GM12878 (cell line): ENCODE results near the gene ZBTB38. TPM values are rescaled to one million over a fixed set of nuclear protein-coding genes. Genes with fewer than 3 reads are reported as not detected.

Experiments used
- ATAC-seq: fragments of 200-7000 bp; cut with Tn5 transposase; 3 replicates; pipeline ENCODE4 v1.9.1; 2020; ENCODE audit warnings: mild to moderate bottlenecking, moderate library complexity
- BruUV-seq: library from RNA; stranded (reverse); fragments of 400-500 nt; replicated peaks from 2 replicates; lab custom pipeline; 2021; lab: Mats Ljungman, UMichigan
- CTCF ChIA-PET: fragments of 300-600 bp; sonication (Branson Sonifier 250); formaldehyde crosslinking; extraction: SDS; loops from one replicate; lab custom pipeline; 2021; ENCODE audit warnings: inconsistent platforms; lab: Yijun Ruan, JAX
- POLR2A ChIA-PET: fragments of 350-600 bp; formaldehyde crosslinking; extraction: SDS; loops from one replicate; lab custom pipeline; 2021; ENCODE audit warnings: inconsistent platforms; lab: Charles Lee
- RAD21 ChIA-PET: fragments of 300-600 bp; sonication (Branson Sonifier 250); formaldehyde crosslinking; loops from one replicate; lab custom pipeline; 2023; ENCODE audit warnings: antibody characterized with exemption; ENCODE audit not compliant: unreplicated experiment; lab: Charles Lee
- SMC1A ChIA-PET: fragments of 300-600 bp; sonication (Branson Sonifier 250); formaldehyde crosslinking; loops from one replicate; lab custom pipeline; 2023; ENCODE audit not compliant: unreplicated experiment, uncharacterized antibody; lab: Charles Lee
- DNase-seq: peaks from one replicate; pipeline ENCODE4 v3.0.0-alpha.2; 2011; ENCODE audit warnings: low read depth, low spot score
- FAIRE-seq: peaks from 3 replicates; lab custom pipeline; 2011; peaks lifted over from hg19 to GRCh38; lab: Jason Lieb, UNC
- H2AFZ ChIP-seq: 2 replicates; pipeline ENCODE4 v1.6.0; 2011; ENCODE audit warnings: low read depth, low read length, control low read depth; ENCODE audit not compliant: control insufficient read depth
- H3K27ac ChIP-seq: 2 replicates; pipeline ENCODE4 v1.5.1; 2011; ENCODE audit warnings: control low read depth; ENCODE audit not compliant: control insufficient read depth, insufficient read depth
- H3K27me3 ChIP-seq, 2 experiments: replicated peaks in 1 of 2; 2 replicates each; pipeline versions ENCODE4 v1.6.0 to v1.6.1; 2011; ENCODE audit warnings: low read length in 1 of 2; ENCODE audit not compliant: control insufficient read depth in 2 of 2, insufficient read depth in 2 of 2
- H3K36me3 ChIP-seq, 2 experiments: 2 replicates each; pipeline ENCODE4 v1.5.1; 2011; ENCODE audit warnings: low read length in 1 of 2; ENCODE audit not compliant: control insufficient read depth in 2 of 2, insufficient read depth in 2 of 2
- H3K4me1 ChIP-seq: 2 replicates; pipeline ENCODE4 v1.6.1; 2011; ENCODE audit warnings: mild to moderate bottlenecking, low read length, moderate library complexity, mixed read lengths; ENCODE audit not compliant: control insufficient read depth, insufficient read depth
- H3K4me2 ChIP-seq: 2 replicates; pipeline ENCODE4 v1.6.0; 2011; ENCODE audit warnings: control low read depth; ENCODE audit not compliant: control insufficient read depth, insufficient read depth
- H3K4me3 ChIP-seq: fragments of 200-600 bp; sonication (generic); 2 replicates; pipeline ENCODE4 v1.5.1; 2016
- H3K79me2 ChIP-seq: 2 replicates; pipeline ENCODE4 v1.6.0; 2011; ENCODE audit warnings: low read length; ENCODE audit not compliant: control insufficient read depth, insufficient read depth
- H3K9ac ChIP-seq: 2 replicates; pipeline ENCODE4 v1.8.0; 2011; ENCODE audit warnings: low read length, control low read depth, mixed read lengths; ENCODE audit not compliant: control insufficient read depth, insufficient read depth
- H3K9me3 ChIP-seq: replicated peaks from 3 replicates; pipeline ENCODE4 v1.5.1; 2011; ENCODE audit warnings: mild to moderate bottlenecking, low read length; ENCODE audit not compliant: control insufficient read depth, insufficient read depth
- H4K20me1 ChIP-seq: 2 replicates; pipeline ENCODE4 v1.6.0; 2011; ENCODE audit not compliant: control insufficient read depth, insufficient read depth
- CEBPB ChIP-seq, 2 experiments: fragments of 150-350 bp in 1 of 2; IDR thresholded peaks; 2 replicates each; pipeline ENCODE4 v1.6.1; 2012 to 2014; ENCODE audit warnings: low read depth in 2 of 2, low read length in 2 of 2, borderline replicate concordance in 1 of 2, inconsistent platforms in 1 of 2
- CREM ChIP-seq: IDR thresholded peaks from 2 replicates; pipeline ENCODE4 v1.6.1; 2014; ENCODE audit warnings: antibody characterized with exemption, low read depth
- GABPA ChIP-seq: IDR thresholded peaks from 2 replicates; pipeline ENCODE4 v1.6.1; 2014; ENCODE audit warnings: antibody characterized with exemption, low read depth, mild to moderate bottlenecking, inconsistent platforms
- NFYB ChIP-seq: IDR thresholded peaks from 2 replicates; pipeline ENCODE4 v1.6.1; 2011; ENCODE audit warnings: low read depth, mild to moderate bottlenecking, low read length, improper control_type of control experiment, moderate library complexity; ENCODE audit not compliant: insufficient read depth
- RAD51 ChIP-seq: fragments of 450-650 bp; IDR thresholded peaks from 2 replicates; pipeline ENCODE4 v1.6.1; 2016; ENCODE audit warnings: moderate library complexity, mild to moderate bottlenecking, inconsistent platforms
- RBBP5 ChIP-seq: fragments of 200-600 bp; sonication (generic); conservative IDR thresholded peaks from 2 replicates; pipeline ENCODE4 v1.6.1; 2016
- YY1 ChIP-seq: IDR thresholded peaks from 2 replicates; pipeline ENCODE4 v1.6.1; 2011; ENCODE audit warnings: low read depth, mild to moderate bottlenecking, low read length
- ZNF207 ChIP-seq: fragments of 450-650 bp; IDR thresholded peaks from 2 replicates; pipeline ENCODE4 v1.6.1; 2014; ENCODE audit warnings: antibody characterized with exemption, mild to moderate bottlenecking, borderline replicate concordance
- WGBS: methylation state at CpG from one replicate; pipeline ENCODE4 v1.1.6; 2016; ENCODE audit warnings: low lambda C conversion rate; ENCODE audit not compliant: insufficient replicate concordance, insufficient coverage; ENCODE audit errors: missing lambda C conversion rate; 5-methylcytosine and 5-hydroxymethylcytosine counted together
- in situ Hi-C: fragments of 300-500 bp; cut with MboI; formaldehyde crosslinking; loops from 9 replicates; pipeline ENCODE4 v1.14.3; 2018; ENCODE audit warnings: mixed read lengths
- intact Hi-C: fragments of 100-400 bp; cut with micrococcal nuclease; formaldehyde crosslinking; loops from one replicate; pipeline ENCODE4 v1.14.2; 2022; ENCODE audit not compliant: unreplicated experiment
- polyA plus RNA-seq, 11 experiments: library from polyadenylated mRNA; depleted of rRNA in 4 of 11; unstranded in 6 of 11; stranded (reverse) in 5 of 11; fragments of >200 nt; fragmentation: Nextera tagmentation in 4 of 11; fragmentation: Illumina TruSeq in 1 of 11; extraction: Ambion mirVana in 4 of 11; extraction: Trizol in 1 of 11; gene quantifications; 1 replicate in 1 of 11; 2 replicates in 10 of 11; pipeline versions ENCODE4 v1.2.1 to v1.2.3, GENCODE V29; 2011 to 2016; ENCODE audit warnings: inconsistent platforms in 2 of 11, missing spikeins in 2 of 11, low read depth in 1 of 11
- total RNA-seq, 4 experiments: library from RNA; depleted of rRNA in 3 of 4; stranded (reverse); fragments of >200 nt in 3 of 4; fragmentation: Illumina TruSeq in 1 of 4; extraction: Trizol in 1 of 4; gene quantifications; 2 replicates each; pipeline versions ENCODE4 v1.2.1 to v1.2.3, GENCODE V29; 2013 to 2021
- TF ChIP-seq, protein P1 (sequence below): fragments of 450-650 bp; IDR thresholded peaks from 2 replicates; pipeline ENCODE4 v1.6.1; 2016; ENCODE audit warnings: mild to moderate bottlenecking
- TF ChIP-seq, protein P2 (sequence below): fragments of 450-650 bp; IDR thresholded peaks from 2 replicates; pipeline ENCODE4 v1.6.1; 2017; ENCODE audit warnings: antibody characterized with exemption, mild to moderate bottlenecking, moderate library complexity

Gene ZBTB38
- total and polyA plus RNA-seq, 10 of the 15 experiments (the other 5 are each of a cell fraction or from before 2014, with no cell fraction given), result 34.2 to 115 (median 88.6) TPM

DNA sequence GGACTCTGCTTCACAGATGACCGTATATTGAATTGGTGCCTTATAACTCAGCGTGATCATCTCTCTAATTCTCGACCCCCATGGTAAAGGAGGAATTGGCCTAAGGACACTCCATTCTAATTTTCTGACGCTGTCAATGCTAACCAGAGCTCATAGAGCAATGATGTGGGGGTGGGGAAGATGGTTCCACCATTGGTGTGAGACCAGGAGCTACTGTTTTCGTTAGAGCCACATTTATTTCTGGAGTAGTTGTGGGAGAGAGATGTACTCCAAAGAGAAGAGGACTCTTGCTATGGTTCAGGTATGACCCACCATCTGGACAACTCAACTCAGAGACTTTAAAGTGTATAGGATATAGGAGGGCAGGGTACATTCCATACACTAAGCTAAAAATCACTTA, 16.3 kb downstream of the ZBTB38 start:
- ChIA-PET POLR2A (interaction anchor here (0.9 to 18.5 kb wide), 9 partner anchors 8 to 68 kb away, joined by 3 to 453 read pairs (median 4); no protein-coding TSS in a partner anchor), SMC1A (interaction anchor here (0.7 to 19.8 kb wide), 15 partner anchors 8 to 72 kb away, joined by 3 to 573 read pairs (median 19); no protein-coding TSS in a partner anchor), CTCF (interaction anchor here (0.9 to 7.0 kb wide), 15 partner anchors 8 to 72 kb away, joined by 3 to 87 read pairs (median 9); no protein-coding TSS in a partner anchor), RAD21 (interaction anchor here (0.7 to 14.4 kb wide), 13 partner anchors 8 to 73 kb away, joined by 3 to 387 read pairs (median 17); no protein-coding TSS in a partner anchor)
- TF ChIP-seq CREM (no peak; the same call in 1 of the 2 replicates), GABPA (no peak), RBBP5 (no peak), CEBPB (IDR thresholded peaks at IDR 0.05; ENCODE audit: borderline replicate concordance in 1 of 2, low read depth in 2 of 2, low read length in 2 of 2) (no peak), ZNF207 (no peak), YY1 (peak; percentile 46; the same call in 1 of the 2 replicates), NFYB (no peak), RAD51 (no peak)
- TF ChIP-seq, protein P1, sequence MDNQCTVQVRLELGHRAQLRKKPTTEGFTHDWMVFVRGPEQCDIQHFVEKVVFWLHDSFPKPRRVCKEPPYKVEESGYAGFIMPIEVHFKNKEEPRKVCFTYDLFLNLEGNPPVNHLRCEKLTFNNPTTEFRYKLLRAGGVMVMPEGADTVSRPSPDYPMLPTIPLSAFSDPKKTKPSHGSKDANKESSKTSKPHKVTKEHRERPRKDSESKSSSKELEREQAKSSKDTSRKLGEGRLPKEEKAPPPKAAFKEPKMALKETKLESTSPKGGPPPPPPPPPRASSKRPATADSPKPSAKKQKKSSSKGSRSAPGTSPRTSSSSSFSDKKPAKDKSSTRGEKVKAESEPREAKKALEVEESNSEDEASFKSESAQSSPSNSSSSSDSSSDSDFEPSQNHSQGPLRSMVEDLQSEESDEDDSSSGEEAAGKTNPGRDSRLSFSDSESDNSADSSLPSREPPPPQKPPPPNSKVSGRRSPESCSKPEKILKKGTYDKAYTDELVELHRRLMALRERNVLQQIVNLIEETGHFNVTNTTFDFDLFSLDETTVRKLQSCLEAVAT, result peak; percentile 20; the same call in 1 of the 2 replicates
- TF ChIP-seq, protein P2, sequence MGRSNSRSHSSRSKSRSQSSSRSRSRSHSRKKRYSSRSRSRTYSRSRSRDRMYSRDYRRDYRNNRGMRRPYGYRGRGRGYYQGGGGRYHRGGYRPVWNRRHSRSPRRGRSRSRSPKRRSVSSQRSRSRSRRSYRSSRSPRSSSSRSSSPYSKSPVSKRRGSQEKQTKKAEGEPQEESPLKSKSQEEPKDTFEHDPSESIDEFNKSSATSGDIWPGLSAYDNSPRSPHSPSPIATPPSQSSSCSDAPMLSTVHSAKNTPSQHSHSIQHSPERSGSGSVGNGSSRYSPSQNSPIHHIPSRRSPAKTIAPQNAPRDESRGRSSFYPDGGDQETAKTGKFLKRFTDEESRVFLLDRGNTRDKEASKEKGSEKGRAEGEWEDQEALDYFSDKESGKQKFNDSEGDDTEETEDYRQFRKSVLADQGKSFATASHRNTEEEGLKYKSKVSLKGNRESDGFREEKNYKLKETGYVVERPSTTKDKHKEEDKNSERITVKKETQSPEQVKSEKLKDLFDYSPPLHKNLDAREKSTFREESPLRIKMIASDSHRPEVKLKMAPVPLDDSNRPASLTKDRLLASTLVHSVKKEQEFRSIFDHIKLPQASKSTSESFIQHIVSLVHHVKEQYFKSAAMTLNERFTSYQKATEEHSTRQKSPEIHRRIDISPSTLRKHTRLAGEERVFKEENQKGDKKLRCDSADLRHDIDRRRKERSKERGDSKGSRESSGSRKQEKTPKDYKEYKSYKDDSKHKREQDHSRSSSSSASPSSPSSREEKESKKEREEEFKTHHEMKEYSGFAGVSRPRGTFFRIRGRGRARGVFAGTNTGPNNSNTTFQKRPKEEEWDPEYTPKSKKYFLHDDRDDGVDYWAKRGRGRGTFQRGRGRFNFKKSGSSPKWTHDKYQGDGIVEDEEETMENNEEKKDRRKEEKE, result no peak
- Histone ChIP-seq H3K9me3 (no peaks in the 10 kb centered on the region), H3K4me3 (peak overlapping the region; percentile 67), H3K4me1 (peaks cover 38% of the 10 kb centered on the region), H3K36me3 (no peaks in the 10 kb centered on the region), H3K27ac (peak overlapping the region; percentile 94), H3K27me3 (no peaks in the 10 kb centered on the region), H4K20me1 (no peaks in the 10 kb centered on the region), H3K4me2 (peak overlapping the region; percentile 90), H3K9ac (peak overlapping the region; percentile 76), H2AFZ (peak overlapping the region; percentile 2; the same call in 1 of the 2 replicates), H3K79me2 (peaks cover 86% of the 10 kb centered on the region)
- BruUV-seq, result no TSS peak
- DNase-seq, result no peak
- 0 out of 3 replicates have a peak, but pooled peaks have one; percentile 1 for ATAC-seq
- in situ Hi-C loops (no loop called here), intact Hi-C loops (no loop called here)
- 5% methylated on average over 5 of the region's 5 CpGs for WGBS
- FAIRE-seq, result no peak
